Hematopoietic multipotent progenitor cell (in vitro differentiated cells): ENCODE measurements around the gene LIN37. TPM values are rescaled to one million over a fixed set of nuclear protein-coding genes. Genes with fewer than 3 reads are reported as not detected.

Source experiments
- DNase-seq, 3 donors: peaks; one replicate each; pipeline ENCODE4 v3.0.0-alpha.2; 2011 to 2015; ENCODE audit warnings: low read depth in 2 of 3, low spot score in 2 of 3
- total RNA-seq: library from RNA; depleted of rRNA; stranded (reverse); fragments of >200 nt; gene quantifications from one replicate; pipeline ENCODE4 v1.2.3, GENCODE V29; 2012

Gene LIN37
- total RNA-seq, 1 donor, result 11.6 TPM

DNA sequence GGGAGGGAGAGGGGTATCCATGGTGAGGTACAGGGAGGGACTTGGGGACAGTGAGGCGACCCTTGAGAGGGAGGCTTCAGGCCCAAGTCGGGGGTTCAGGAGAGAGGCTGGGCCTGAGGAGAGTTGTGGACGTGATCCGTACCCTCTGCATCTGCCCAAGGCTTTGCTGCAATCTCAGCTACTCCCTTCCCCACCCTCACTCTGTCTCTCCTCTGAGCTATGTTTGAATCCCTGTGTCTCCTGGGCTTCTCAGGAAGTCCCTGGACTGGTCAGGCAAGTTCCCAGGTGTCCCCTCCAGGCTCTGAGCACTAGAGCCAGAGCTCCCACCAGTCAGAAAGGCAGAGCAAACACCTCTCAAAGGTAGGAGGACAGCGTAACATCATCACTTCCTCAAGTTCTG lies 1.8 kb downstream of the LIN37 start:
- no peak for DNase-seq

DNA sequence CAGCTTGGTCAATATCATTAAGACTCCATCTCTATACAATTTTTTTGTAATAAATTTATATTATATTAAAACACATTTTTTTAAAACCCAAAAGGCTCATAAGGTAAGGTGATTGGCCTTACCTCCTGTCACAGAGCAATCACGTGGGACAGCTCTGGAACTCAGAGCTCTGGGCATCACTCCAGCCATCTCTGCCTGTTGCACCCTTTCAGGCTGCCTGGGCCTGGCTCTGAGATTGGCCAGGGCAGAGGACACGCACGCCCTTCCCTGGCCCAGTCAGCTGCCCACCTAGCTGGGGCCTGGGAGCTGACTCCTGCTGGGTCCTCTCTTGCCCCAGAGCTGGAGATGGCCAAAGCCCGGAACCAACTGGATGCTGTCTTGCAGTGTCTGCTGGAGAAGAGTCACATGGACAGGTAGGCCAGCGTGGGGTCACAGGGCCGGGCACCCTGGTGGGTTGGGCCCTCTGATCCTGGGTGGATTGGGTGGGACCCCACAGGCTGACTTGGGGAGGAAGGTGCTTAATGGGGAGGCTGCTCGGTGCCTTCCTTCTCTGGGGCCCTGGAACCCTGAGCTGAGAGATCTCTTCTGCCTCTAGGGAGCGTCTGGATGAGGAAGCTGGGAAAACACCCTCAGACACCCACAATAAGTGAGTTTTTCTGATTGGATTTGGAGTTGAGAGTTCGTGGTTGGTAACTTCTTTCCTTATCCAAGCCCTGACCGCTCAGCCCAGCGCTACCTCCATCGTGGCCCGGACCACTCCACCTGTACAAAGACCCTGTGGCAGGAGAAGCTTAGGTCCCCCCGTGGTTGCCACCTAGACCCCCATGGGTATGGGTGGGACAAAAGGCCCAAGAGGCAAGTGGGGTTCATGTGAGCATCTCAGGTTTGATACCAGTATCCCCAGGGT lies 3.7 kb downstream of the LIN37 start:
- no peak for DNase-seq

DNA sequence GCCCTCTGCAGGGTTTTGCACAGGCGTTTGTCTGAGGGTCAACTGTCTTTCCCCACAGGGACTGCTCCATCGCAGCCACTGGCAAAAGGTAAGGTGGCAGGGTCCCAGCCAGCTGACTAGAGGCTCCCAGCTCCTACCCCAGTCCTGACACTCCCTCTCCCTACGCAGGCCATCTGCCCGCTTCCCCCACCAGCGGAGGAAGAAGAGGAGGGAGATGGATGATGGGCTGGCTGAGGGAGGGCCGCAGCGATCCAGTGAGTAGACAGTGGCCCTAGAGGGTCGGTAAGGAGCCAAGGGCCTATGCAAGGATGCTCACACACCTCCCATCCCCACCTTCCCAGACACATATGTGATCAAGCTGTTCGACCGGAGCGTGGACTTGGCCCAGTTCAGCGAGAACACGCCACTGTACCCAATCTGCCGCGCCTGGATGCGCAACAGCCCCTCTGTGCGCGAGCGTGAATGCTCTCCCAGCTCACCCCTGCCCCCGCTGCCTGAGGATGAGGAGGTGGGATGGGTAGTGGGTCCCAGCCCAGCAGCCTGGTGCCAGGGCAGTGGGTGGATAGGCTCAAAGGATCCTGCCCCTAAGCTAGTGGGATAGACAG lies 4.5 kb downstream of the LIN37 start:
- no peak for DNase-seq

DNA sequence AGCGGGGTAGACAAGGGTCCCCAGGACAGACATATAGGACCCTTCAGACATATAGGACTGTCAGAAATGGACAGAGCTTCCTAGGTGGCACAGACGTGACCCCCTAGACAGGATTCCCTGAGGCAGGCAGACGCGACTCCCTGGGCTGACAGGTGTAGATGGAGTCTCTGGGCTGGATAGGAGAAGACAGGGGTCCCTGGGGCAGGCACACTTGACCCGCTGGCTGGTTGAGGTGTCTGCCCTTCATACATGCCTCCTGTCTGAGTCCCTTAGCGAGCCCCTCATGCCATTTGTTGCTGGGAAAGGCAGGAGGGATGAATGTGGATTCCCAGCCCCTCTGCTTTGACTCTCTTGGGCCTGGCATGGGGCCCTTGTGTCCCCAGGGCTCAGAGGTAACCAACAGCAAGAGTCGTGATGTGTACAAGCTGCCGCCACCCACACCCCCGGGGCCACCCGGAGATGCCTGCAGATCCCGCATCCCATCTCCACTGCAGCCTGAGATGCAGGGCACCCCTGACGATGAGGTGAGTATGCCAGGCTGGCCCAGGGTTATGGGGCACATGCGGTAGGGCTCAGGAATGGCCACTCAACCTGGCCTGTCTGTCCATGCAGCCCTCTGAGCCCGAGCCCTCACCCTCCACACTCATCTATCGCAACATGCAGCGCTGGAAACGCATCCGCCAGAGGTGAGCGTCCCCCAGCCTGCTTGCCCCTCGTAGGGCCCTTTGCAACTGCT lies 5.4 kb downstream of the LIN37 start:
- DNase-seq, result no peak

DNA sequence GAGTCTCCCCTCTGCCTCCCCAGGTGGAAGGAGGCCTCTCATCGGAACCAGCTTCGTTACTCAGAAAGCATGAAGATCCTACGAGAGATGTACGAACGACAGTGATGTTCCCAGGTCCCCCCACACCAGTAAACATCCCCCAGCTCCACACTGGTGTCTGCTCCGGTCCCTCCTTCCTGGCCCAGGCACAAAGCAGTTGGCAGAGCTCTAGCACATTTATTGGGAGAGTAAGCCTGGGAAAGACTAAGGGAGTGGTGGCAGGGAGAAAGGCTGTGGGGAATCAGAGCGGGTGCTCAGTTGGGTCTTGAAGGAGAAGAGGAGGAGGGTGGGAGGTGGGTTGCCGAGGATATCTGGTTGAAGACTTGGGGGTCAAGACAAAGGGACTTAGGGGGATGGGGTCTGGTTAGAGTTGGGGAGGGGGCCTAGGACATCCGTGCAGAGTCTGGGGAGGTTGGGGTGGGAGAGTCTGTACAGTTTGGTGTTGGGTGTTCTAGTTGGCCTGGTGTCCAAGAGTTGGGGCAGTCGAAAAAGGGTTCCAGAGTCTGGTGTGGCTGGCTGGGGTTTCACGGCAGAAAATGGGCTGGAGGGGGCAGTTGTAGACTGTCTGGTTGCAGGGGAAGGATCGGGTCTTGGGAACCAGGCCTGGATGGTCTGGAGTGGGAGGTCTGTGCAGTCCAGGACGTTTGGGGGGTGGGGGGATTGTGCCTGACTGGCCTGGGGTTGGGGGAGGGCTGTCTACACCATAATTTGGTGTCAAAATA lies 6.2 kb downstream of the LIN37 start:
- DNase-seq, result no peak

DNA sequence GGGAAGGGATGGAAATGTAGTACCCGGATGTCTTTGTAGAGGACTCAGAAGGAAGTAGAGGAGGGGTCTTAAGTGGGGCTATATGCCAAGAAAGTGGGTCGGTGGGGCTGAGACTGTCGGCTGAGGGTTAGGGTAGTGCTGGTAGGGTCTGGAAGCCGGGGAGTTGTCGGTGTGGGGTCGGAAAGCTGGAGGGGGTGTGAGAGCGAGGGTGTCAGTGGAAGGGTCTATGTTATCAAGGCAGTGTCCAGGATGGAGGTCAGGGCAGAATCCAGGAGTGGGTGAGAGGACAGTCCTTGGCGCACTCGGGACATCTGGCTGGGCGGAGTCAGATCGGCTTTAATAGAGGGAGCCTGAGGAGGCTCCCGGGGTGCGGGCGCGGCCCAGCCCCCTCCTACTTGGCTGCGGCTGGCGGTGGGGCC lies 6.8 kb downstream of the LIN37 start:
- no peak for DNase-seq

DNA sequence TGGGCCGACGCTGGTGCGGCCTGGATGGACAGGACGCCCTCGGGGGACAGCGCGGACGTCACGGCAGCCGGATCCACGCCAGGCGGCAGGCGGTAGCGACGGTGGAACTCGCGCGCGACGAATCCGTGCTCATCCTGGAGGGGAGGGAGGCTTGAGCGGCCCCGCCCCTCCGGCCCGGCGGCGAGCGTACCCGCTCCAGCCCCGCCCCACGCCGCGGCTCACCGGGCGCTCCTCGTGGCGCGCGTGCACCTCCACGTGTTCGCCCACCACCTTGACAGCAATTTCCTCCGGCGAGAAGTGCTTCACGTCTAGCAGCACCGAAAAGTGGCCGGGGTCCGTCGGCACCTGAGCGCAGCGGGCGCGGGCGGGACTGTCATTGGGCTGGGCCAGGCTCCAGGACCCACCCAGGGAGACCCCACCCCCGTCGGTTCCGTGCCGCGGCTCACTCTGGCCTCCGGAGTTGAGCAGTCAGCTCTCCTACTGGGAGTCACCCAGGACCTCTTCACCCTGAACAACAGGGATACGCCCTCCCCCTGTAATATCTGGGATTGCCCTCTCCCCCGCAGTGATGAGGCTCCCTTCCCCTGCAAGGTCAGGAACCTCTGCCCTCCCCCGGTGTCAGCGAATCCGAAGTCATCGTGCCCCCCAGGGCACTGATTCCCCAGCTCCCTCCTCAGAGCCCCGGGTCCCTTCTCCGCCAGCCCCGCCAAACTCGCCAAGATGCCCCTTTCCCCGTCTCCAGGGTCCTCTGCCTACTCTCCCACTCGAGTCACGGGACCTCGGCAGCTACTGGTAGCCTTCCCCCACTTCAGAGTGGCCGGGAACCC lies 7.4 kb downstream of the LIN37 start:
- DNase-seq, result peak in 2 of 3 donors; percentile 28 to 44

DNA sequence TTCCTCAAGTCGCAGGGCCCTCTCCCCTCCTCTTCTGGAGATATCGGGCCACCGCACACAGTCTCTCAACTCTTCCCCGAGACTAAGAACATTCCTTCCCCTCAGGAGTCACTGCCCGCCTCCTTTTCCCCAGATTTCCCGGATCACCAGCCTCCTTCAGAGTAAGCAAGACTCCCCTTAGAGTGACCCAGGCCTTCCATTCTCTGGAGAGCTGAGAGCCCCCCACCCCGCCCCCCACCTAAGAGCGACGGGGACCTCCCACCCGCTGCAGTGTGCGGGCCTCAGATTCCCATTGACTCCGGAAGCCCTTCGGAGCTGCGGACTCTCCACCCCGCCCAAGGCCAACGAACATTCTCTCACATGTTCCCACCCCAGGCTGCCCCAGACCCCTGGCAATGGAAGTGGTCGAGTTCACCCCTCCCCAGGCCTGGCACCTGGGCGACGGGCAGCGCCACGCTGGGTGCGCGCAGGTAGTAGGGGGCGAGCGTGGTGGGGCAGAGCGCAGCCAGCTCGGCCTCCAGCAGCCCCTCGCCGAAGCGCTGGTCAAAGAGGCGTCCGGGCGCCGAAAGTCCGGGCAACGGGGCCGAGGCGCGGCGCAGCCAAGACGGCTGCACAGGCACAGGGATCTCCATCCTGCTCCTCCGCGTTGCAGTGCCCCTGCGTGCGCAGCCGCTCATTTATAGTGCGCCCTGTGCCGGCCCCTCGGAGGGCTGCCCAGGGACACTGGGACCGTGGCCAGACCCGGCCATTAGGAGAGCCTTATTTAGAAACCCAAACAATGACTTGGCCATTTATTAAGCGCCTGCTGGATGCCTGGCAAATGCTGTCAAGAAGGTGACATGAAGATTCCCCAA lies 8.2 kb downstream of the LIN37 start, which contains the start of gene HSPB6:
Gene HSPB6 (minus strand): TSS at position 653 of the 854 bp plus-strand sequence. CDS start 21 bp downstream, at position 632.
- DNase-seq, result no peak

DNA sequence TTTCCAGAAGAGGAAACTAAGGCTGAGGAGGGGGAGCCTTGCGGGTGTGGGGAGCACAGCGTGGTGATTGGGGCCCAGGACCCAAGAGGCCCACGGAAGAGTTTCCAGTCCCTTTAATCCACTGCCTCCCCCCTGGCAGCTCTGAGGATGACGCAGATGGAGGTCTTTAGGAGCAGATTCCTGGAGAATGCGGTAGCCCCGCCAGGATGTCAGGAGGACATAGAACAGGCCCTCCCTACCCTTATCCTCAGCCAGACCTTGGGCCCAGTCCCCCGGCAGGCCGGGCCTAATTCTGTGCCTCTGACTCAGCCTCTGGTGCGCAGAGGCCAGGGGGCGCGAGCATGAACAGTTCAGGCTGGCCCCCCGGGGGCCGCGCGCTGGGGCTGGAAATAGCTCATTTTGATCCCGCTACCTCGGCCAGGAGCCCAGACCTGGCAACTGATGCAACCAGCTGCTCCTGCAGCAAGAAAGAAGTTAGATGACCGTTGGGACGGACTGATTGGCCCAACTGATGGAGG lies 8.9 kb downstream of the LIN37 start:
- peak in 2 of 3 donors; percentile 18 to 35 for DNase-seq

DNA sequence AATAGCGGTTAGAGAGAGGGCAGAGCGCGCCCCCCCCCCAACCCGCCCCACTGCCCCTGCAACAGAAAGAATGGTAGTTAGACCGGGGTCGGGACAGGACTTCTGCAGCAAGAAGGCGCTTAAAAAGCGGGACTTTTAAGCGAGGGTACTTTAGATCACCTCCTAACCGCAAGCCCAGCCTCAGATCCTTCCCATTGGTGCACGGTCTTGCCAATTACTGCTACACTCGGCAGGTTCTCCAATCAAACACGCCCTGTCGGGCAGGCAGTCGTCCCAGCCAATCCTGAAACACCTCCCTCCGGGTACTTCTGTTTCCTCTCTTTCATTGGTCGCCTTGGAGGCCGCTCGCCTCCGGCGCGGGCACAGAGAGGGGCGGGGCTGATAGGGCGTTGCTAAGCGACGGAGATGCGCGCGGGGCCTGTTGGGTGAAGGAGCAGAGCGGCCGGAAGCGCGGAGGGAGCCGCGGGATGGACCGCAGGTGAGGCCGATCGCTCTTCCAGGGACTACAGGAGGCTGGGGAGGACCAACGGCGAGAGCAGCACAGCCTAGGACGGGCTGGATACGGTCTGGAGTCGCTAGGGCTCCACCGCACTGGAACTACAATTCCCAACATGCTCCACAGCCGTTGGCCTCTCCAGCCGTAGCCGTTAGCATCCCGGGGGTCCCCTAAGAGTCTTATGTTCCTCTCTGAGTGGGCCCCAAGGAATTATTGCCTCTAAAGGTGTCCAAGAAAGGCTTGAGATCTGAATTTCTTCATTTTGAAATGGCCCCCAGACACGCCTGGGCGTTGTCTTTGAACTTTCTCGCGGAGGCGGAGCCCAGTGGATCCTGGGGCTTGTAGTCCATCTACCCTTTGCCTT lies 9.6 kb downstream of the LIN37 start, which contains the start of gene PROSER3:
Gene PROSER3 (plus strand): TSS at position 428 of the 860 bp plus-strand sequence. CDS start 40 bp downstream, at position 468.
- peak; percentile 85 to 99 (median 98) for DNase-seq

DNA sequence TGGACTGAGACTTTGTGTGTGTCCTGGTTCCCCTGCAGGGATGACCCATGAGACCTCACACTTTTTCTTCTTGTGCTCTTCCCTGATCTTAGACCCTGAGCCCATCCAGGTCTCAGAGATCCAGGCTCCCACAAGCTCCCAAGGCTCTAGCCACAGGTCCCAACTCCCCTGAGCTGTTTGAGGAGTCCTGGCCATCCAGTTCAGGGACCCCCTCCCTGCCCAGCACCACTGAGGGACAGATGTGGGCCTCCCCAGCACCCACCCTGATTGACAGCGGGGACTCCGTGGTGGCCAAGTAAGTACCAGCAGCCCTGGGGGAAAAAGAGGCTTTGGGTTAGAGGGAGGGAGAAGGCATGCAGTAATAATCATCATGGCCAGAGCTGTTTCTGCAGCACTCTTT lies 11.3 kb downstream of the LIN37 start:
- no peak for DNase-seq

DNA sequence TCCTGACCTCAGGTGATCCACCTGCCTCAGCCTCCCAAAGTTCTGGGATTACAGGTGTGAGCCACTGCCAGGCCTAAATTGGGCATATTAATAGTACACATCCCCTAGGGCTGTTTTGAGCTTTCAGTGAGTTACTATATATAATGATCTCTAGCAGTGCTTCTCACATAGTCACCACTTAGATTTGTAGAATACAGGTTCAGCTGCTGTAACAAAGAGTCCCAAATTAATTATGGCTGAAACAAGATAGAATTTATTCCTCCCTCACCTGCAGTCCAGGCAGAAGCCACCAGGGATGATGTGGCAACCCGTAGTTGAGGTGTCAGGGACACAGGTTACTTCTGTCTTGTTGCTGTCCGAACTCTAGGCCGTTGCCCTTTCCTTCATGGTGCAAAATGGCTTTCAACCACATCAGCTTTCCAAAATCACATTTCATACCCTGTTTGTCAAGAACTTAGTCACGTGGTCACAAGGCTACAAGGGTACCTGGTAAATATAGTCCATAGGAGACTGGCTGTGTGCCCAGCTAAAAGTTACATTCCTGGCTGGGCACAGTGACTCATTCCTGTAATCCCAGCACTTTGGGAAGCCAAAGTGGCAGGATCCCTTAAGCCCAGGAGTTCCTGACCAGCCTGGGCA lies 12.5 kb downstream of the LIN37 start:
- no peak for DNase-seq

DNA sequence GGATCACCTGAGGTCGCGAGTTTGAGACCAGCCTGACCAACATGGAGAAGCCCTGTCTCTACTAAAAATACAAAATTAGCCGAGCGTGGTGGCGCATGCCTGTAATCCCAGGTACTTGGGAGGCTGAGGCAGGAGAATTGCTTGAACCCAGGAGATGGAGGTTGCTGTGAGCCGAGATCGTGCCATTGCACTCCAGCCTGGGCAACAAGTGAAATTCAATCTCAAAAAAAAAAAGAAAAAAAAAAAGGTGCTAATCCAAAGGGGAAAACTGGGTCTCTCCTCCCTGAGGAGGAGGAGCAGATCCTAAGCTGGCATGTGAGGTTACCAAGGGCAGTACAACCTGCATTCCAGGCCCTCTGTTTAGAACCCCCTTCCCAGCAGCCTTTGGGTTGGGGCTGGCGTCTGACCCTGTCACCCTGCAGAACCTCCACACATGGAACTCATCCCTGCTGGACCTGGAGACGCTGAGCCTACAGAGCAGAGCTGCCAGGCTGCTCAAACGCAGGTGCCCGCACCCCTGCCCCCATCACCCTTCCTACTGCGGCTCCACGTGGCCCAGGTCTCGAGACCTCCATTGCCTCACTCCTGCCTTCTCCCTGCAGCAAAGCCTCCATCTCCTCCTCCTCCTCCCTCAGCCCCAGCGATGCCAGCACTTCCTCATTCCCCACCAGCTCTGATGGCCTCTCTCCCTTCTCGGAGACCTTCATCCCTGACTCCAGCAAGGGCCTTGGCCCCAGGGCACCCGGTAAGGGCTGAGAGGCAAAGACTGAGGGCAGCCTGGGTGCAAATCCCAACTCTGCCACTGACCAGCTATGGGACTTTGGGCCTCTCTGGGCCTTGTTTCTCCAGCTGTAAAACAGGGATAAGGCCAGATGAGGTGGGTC lies 16.3 kb downstream of the LIN37 start:
- DNase-seq, result no peak

DNA sequence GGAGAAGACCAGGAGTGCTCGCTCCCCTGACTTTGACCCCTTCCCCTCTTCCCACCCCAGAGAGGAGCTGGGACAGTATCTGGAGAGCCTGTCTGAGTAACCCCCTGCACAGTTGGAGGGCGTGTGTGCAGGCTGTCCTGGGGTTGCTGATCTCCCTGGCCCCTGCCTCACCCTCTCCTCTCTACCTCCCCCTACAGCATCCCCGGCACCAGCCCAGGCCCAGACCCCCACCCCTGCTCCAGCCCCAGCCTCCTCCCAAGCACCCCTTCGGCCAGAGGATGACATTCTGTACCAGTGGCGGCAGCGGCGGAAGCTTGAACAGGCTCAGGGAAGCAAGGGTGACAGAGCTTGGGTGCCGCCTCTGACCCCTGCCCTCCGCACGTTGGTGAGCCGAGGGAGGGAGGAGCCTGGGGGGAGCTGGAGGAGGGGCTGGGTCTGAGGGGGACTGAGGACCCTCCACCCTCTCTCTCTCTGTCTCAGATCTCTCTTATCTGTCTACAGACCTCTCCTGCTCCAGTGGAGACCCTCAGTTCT lies 18.3 kb downstream of the LIN37 start:
- no peak for DNase-seq

DNA sequence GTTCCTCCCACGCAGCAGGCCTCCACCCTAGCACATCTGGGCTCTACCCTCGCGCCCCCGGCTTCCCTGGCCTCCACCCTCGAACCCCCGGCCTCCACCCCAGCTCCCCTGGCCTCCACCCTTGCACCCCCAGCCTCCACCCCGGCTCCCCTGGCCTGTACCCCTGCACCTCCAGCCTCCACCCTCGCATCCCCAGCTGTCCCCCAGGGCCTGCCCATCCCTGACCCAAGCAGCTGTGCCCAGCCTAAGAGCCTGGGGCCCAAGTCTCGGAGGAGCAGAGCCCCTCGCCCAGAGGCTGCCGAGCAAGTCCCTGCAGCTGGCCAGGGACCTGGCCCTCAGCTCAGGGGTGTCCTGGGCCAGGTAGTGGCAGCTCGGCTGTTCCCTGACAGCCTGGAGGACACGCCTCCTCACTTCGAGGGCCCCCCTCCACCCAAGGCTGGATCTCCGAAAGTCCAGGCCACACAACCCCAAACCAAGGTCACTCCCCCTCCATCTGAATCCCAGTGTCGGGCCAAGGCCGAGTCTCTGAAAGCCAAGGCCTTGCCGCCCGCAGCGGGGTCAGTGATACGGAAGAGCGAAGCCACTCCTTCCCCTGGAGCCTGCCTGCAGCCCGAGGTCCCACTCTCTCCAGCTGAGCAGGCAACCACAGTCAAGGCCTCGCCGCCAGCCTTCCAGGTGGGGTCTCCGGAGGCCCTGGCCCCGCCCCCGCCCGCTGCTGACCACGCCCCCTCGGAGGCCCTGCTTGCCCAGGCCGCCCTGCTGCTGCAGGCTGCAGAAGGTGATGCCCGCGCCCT lies 19.1 kb downstream of the LIN37 start:
- no peak for DNase-seq
